ENCODE data around the gene KASH5.

The KASH5 gene

GRCh38 chr19:49427855-49428546 lies 40.0 kb downstream of the KASH5 start:
- H3K27ac ChIP-seq, result peak overlapping the region; percentile 90
- DNase-seq, result peak; percentile 85
- H3K27me3 ChIP-seq (ENCODE audit: insufficient read depth, low read depth, severe bottlenecking), result no peaks in the 10 kb centered on the region
- no peaks in the 10 kb centered on the region for H3K9me3 ChIP-seq (ENCODE audit: severe bottlenecking)
- peak overlapping the region; percentile 62 for H3K4me3 ChIP-seq (ENCODE audit: low read depth, low read length)
- TF ChIP-seq CTCF (IDR thresholded peaks at IDR 0.05; ENCODE audit: low read depth, low read length), result no peak
- H3K36me3 ChIP-seq, result peaks cover 38% of the 10 kb centered on the region

GRCh38 chr19:49428547-49429451 lies 40.8 kb downstream of the KASH5 start:
- DNase-seq, result peak; percentile 39
- peak overlapping the region; percentile 90 for H3K27ac ChIP-seq
- no peaks in the 10 kb centered on the region for H3K9me3 ChIP-seq (ENCODE audit: severe bottlenecking)
- peak overlapping the region; percentile 62 for H3K4me3 ChIP-seq (ENCODE audit: low read depth, low read length)
- peaks cover 46% of the 10 kb centered on the region for H3K36me3 ChIP-seq
- H3K27me3 ChIP-seq (ENCODE audit: insufficient read depth, low read depth, severe bottlenecking), result no peaks in the 10 kb centered on the region
- TF ChIP-seq CTCF (IDR thresholded peaks at IDR 0.05; ENCODE audit: low read depth, low read length), result no peak

DNA sequence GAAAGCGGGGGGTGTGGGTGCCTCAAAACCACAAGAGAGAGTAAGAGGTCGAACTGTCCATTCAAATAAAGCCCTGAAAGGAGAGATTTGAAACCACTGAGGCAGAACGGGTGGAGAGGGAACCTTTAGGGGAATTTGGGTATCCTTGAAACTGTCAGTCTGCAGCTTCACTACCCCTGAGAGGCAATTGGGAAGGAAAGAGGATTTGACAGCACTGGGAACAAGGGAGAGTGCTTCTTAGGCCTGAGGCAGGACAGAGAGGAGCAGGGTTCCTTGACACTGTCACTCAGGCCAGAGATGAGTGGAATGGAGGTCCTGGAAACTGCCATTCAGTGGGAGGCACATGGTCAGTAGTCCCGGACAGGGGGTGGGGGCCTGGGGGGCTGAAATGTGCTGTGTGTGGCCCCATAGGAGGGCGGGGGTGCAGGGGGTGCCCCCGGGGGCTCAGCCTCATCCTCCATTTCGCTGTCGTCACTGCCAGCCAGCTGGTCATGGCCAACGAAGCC lies 42.2 kb downstream of the KASH5 start:
- Histone ChIP-seq H3K36me3 (peaks cover 56% of the 10 kb centered on the region), H3K27me3 (ENCODE audit: insufficient read depth, low read depth, severe bottlenecking) (no peaks in the 10 kb centered on the region), H3K27ac (no peak overlapping the region), H3K9me3 (ENCODE audit: severe bottlenecking) (no peaks in the 10 kb centered on the region), H3K4me3 (ENCODE audit: low read depth, low read length) (no peak overlapping the region)
- TF ChIP-seq CTCF (IDR thresholded peaks at IDR 0.05; ENCODE audit: low read depth, low read length), result no peak
- DNase-seq, result no peak

DNA sequence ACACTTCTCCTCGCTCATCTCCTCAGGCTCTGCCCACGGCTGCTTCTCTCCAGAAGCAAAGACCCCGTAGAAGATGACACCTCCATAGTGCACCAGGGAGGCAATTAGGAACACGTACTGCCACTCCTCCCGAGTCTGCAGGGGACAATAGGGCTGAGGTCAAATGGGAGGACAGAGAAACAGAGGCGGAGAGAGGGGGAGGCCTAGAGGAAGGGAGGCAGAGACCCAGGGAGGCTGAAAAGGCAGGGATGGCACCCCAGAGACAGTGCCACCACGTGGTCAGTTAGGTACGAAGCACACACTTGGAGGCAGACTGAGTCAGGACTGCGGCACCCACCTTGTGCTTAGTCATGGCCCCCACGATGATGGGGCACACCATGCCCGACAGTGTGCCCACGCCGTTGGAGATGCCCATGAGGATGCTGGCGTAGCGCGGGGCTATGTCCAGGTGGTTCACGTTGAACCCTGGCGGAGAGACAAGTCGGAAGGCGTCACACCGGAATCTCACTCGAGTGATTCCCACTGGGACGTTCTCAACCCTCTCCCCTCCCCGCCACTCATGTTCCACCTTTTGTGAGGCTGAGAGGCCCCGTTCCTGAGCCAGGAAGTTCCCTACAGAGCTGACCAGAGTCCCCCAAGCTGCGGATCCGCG lies 42.8 kb downstream of the KASH5 start:
- Histone ChIP-seq H3K9me3 (ENCODE audit: severe bottlenecking) (no peaks in the 10 kb centered on the region), H3K27ac (no peak overlapping the region), H3K36me3 (peaks cover 62% of the 10 kb centered on the region), H3K4me3 (ENCODE audit: low read depth, low read length) (no peak overlapping the region), H3K27me3 (ENCODE audit: insufficient read depth, low read depth, severe bottlenecking) (no peaks in the 10 kb centered on the region)
- TF ChIP-seq CTCF (IDR thresholded peaks at IDR 0.05; ENCODE audit: low read depth, low read length), result peak; percentile 69
- DNase-seq, result no peak

GRCh38 chr19:49431330-49431749 lies 43.3 kb downstream of the KASH5 start:
- Histone ChIP-seq H3K36me3 (peaks cover 68% of the 10 kb centered on the region), H3K27ac (no peak overlapping the region), H3K9me3 (ENCODE audit: severe bottlenecking) (no peaks in the 10 kb centered on the region), H3K27me3 (ENCODE audit: insufficient read depth, low read depth, severe bottlenecking) (no peaks in the 10 kb centered on the region), H3K4me3 (ENCODE audit: low read depth, low read length) (no peak overlapping the region)
- no peak for TF ChIP-seq CTCF (IDR thresholded peaks at IDR 0.05; ENCODE audit: low read depth, low read length)
- DNase-seq, result peak; percentile 53

Data from WERI-Rb-1 (cell line).